ENCODE measurements around the gene STX10. TPM values are rescaled to one million over a fixed set of nuclear protein-coding genes. Genes with fewer than 3 reads are reported as not detected.
"Not testable (repeated sequence)": the region's sequence is repeated elsewhere in the genome, so short reads cannot be mapped to it uniquely, and the experiment has no call there.

Gene STX10
- total and polyA plus RNA-seq, 12 donors: 18.7 to 69.9 (median 28.9) TPM

DNA sequence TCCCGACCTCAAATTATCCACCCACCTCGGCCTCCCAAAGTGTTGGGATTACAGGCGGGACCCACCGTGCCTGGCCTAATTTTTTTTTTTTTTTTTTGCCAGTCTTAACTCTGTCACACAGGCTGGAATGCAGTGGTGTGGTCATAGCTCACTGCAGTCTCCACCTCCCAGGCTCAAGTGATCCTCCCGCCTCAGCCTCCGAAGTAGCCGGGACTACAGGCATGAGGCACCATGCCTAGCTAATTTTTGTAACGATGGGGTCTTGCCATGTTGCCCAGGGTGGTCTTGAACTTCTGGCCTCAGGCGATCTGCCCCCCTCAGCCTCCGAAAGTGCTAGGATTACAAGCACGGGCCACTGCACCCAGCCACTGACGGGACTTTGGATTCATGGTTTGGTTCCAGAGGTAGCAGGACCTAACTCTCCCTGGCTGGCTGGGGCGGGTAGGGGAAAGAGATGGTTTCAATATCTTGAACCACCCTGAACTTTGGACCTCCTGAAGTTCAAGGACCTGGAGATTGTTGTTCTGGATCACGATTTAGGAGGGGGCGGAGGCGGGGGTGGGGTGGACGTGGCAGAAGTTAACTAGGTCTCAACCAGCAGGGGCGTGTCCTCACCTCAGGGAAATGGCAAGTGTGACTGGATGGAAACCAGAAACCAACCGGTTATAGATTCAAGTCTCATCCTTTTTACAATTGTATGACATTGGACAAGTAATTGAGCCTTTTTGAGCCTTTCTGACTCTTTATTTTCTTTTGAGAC lies 40.8 kb upstream of the STX10 start:
- peaks cover 0 to 18% (median 0%) of the 10 kb centered on the region in 9 donors for H3K4me1 ChIP-seq
- H3K27me3 ChIP-seq: no peaks in the 10 kb centered on the region
- ATAC-seq (no peak), DNase-seq (no peak)
- intact Hi-C loops (cut with DNase I): loop anchor here in 1 of 10 donors (5.0 kb wide), 1 partner anchor 71 kb away; no protein-coding TSS in a partner anchor
- TF ChIP-seq, protein P1, sequence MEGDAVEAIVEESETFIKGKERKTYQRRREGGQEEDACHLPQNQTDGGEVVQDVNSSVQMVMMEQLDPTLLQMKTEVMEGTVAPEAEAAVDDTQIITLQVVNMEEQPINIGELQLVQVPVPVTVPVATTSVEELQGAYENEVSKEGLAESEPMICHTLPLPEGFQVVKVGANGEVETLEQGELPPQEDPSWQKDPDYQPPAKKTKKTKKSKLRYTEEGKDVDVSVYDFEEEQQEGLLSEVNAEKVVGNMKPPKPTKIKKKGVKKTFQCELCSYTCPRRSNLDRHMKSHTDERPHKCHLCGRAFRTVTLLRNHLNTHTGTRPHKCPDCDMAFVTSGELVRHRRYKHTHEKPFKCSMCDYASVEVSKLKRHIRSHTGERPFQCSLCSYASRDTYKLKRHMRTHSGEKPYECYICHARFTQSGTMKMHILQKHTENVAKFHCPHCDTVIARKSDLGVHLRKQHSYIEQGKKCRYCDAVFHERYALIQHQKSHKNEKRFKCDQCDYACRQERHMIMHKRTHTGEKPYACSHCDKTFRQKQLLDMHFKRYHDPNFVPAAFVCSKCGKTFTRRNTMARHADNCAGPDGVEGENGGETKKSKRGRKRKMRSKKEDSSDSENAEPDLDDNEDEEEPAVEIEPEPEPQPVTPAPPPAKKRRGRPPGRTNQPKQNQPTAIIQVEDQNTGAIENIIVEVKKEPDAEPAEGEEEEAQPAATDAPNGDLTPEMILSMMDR (IDR thresholded peaks at IDR 0.05): no peak
- H3K36me3 ChIP-seq: no peaks in the 10 kb centered on the region
- H3K4me3 ChIP-seq: no peak overlapping the region
- H3K27ac ChIP-seq: no peak overlapping the region
- no peaks in the 10 kb centered on the region for H3K9me3 ChIP-seq
- WGBS, 2 donors: 77 to 83% methylated on average over 19 of the region's 19 CpGs

DNA sequence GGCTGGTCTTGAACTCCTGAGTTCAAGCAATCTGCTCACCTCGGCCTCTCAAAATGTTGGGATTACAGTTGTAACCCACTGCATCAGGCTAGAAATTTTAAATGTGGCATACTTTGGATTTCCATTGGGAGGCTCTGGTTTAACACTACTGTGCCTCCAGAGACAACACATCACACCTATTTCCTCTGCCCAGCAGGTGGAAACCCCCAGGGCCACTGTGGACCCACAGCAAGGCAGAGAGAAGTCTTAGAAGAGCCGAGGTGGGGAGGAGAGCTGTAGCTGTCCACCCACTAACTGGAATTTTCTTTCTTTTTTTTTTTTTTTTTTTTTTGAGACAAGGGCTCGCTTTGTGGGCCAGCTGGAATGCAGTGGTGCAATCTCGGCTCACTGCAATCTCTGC lies 39.4 kb upstream of the STX10 start:
- 80 to 82% methylated on average over 4 of the region's 4 CpGs for WGBS, 2 donors
- DNase-seq (no peak), ATAC-seq (no peak)
- intact Hi-C loops (cut with DNase I): no loop called here
- Histone ChIP-seq H3K4me3 (no peak overlapping the region), H3K36me3 (no peaks in the 10 kb centered on the region), H3K27me3 (no peaks in the 10 kb centered on the region), H3K9me3 (no peaks in the 10 kb centered on the region), H3K27ac (no peak overlapping the region), H3K4me1 (peaks cover 0 to 14% (median 0%) of the 10 kb centered on the region in 9 donors)
- TF ChIP-seq, protein P1 (IDR thresholded peaks at IDR 0.05): no peak

DNA sequence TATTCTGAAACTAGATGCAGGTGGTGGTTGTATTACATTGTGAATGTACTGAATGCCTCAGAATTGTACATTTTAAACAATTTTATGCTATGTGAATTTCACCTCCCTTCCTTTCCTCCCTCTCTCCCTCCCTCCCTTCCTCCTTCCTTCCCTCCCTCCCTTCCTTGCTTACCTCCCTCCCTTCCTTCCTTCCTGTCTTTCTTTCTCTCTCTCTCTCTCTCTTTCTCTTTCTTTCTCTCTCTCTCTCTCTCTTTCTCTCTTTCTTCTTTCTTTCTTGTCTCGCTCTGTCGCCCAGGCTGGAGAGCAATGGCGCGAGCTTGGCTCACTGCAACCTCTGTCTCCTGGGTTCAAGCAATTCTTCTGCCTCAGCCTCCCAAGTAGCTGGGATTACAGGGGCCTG lies 37.2 kb upstream of the STX10 start:
- no peaks in the 10 kb centered on the region for H3K9me3 ChIP-seq
- no peak overlapping the region for H3K27ac ChIP-seq
- intact Hi-C loops (cut with DNase I): no loop called here
- TF ChIP-seq, protein P1 (IDR thresholded peaks at IDR 0.05): no peak
- WGBS, 2 donors: 92 to 99% methylated on average over 4 of the region's 4 CpGs
- no peak overlapping the region for H3K4me3 ChIP-seq
- DNase-seq (no peak), ATAC-seq (no peak)
- H3K4me1 ChIP-seq: peaks cover 0 to 2% (median 0%) of the 10 kb centered on the region in 9 donors
- H3K27me3 ChIP-seq: no peaks in the 10 kb centered on the region
- H3K36me3 ChIP-seq: no peaks in the 10 kb centered on the region

DNA sequence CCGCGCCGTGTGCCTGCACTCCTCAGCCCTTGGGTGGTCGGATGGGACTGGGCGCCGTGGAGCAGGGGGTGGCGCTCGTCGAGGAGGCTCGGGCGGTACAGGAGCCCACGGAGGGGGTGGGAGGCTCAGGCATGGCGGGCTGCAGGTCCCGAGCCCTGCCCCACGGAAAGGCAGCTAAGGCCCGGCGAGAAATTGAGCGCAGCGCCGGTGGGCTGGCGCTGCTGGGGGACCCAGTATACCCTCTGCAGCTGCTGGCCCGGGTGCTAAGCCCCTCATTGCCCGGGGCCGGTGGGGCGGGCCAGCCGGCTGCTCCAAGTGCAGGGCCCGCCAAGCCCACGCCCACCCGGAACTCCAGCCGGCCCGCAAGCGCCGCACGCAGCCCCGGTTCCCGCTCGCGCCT lies 36.5 kb upstream of the STX10 start:
- DNase-seq; H3K9me3 ChIP-seq; H3K27ac ChIP-seq; intact Hi-C loops (cut with DNase I); H3K4me3 ChIP-seq; H3K4me1 ChIP-seq; H3K36me3 ChIP-seq; ATAC-seq; H3K27me3 ChIP-seq: not testable (repeated sequence)
- WGBS, 2 donors: 92% methylated on average over 34 to 38 of the region's 38 CpGs

DNA sequence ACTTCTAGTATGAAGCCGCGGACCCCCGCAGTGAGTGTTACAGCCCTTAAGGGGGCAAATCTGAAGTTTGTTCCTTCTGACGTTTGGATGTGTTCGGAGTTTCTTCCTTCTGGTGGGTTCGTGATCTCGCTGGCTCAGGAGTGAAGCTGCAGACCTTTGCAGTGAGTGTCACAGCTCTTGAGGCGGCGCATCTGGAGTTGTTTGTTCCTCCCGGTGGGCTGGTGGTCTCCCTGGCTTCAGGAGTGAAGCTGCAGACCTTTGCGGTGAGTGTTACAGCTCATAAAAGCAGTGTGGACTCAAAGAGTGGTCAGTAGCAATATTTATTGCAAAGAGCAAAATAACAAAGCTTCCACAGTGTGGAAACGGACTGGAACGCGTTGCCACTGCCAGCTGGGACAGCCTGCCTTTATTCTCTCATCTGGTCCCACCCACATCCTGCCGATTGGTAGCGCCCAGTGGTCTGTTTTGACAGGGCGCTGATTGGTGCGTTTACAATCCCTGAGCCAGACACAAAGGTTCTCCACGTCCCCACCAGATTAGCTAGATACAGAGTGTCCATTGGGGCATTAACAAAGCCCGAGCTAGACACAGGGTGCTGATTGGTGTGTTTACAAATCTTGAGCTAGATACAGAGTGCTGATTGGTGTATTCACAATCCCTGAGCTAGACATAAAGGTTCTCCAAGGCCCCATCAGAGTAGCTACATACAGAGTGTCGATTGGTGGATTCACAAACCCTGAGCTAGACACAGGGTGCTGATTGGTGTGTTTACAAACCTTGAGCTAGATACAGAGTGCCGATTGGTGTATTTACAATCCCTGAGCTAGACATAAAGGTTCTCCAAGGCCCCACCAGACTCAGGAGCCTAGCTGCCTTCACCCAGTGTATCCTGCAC lies 35.8 kb upstream of the STX10 start:
- intact Hi-C loops (cut with DNase I); DNase-seq; H3K36me3 ChIP-seq; H3K27ac ChIP-seq; H3K9me3 ChIP-seq; H3K27me3 ChIP-seq; H3K4me3 ChIP-seq; ATAC-seq: not testable (repeated sequence)
- 81 to 84% methylated on average over 22 of the region's 22 CpGs for WGBS, 2 donors
- peaks cover 5 to 16% (median 12%) of the 10 kb centered on the region in 9 donors for H3K4me1 ChIP-seq

DNA sequence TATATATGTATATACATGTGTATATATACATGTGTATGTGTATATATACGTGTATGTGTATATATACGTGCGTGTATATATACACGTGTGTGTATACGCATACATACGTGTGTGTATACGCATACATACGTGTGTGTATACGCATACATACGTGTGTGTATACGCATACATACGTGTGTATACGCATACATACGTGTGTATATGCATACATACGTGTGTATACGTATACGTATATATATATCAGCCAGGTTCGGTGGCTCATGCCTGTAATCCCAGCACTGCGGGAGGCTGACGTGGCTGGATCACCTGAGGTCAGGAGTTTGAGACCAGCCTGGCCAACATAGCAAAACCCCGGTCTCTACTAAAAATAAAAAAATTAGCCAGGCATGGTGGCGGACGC lies 34.8 kb upstream of the STX10 start:
- intact Hi-C loops (cut with DNase I); DNase-seq; ATAC-seq; H3K9me3 ChIP-seq; H3K36me3 ChIP-seq; H3K27me3 ChIP-seq; H3K4me3 ChIP-seq; H3K27ac ChIP-seq: not testable (repeated sequence)
- peaks cover 5 to 17% (median 12%) of the 10 kb centered on the region in 9 donors for H3K4me1 ChIP-seq
- 79 to 94% methylated on average over 23 of the region's 23 CpGs for WGBS, 2 donors

All from heart right ventricle (tissue), 16 donors.